Hepatocyte (in vitro differentiated cells): ENCODE measurements around the gene EIF3A. TPM values are rescaled to one million over a fixed set of nuclear protein-coding genes. Genes with fewer than 3 reads are reported as not detected.

Experiments
- DNase-seq: peaks from one replicate; pipeline ENCODE4 v3.0.0-alpha.2; 2016; ENCODE audit warnings: low spot score
- H2AFZ ChIP-seq: fragments of 200-600 bp; sonication (generic); 2 replicates; pipeline ENCODE4 v1.6.0; 2016; ENCODE audit warnings: antibody characterized with exemption, mild to moderate bottlenecking
- H3K27ac ChIP-seq: fragments of 200-600 bp; sonication (generic); 2 replicates; pipeline ENCODE4 v1.5.1; 2016; ENCODE audit warnings: mild to moderate bottlenecking
- H3K27me3 ChIP-seq: fragments of 200-600 bp; sonication (generic); 2 replicates; pipeline ENCODE4 v1.6.1; 2016
- H3K36me3 ChIP-seq: fragments of 200-600 bp; sonication (generic); replicated peaks from 2 replicates; pipeline ENCODE4 v1.5.1; 2016; ENCODE audit warnings: low read depth; ENCODE audit not compliant: insufficient read depth
- H3K4me1 ChIP-seq: fragments of 200-600 bp; sonication (generic); 2 replicates; pipeline ENCODE4 v1.5.1; 2016; ENCODE audit warnings: mild to moderate bottlenecking, moderate library complexity; ENCODE audit not compliant: insufficient read depth
- H3K4me2 ChIP-seq: fragments of 200-600 bp; sonication (generic); 2 replicates; pipeline ENCODE4 v1.6.0; 2016
- H3K4me3 ChIP-seq: fragments of 200-600 bp; sonication (generic); 2 replicates; pipeline ENCODE4 v1.5.1; 2016; ENCODE audit warnings: mild to moderate bottlenecking
- H3K79me2 ChIP-seq: fragments of 200-600 bp; sonication (generic); 2 replicates; pipeline ENCODE4 v1.6.0; 2017; ENCODE audit warnings: mild to moderate bottlenecking
- H3K9me2 ChIP-seq: fragments of 200-600 bp; sonication (generic); replicated peaks from 2 replicates; pipeline ENCODE4 v1.6.0; 2017; ENCODE audit warnings: mild to moderate bottlenecking; ENCODE audit not compliant: insufficient read depth
- H3K9me3 ChIP-seq: fragments of 200-600 bp; sonication (generic); 2 replicates; pipeline ENCODE4 v1.5.1; 2016; ENCODE audit warnings: low read depth, mild to moderate bottlenecking
- H4K20me1 ChIP-seq: fragments of 200-600 bp; sonication (generic); 2 replicates; pipeline ENCODE4 v1.6.0; 2016; ENCODE audit warnings: mild to moderate bottlenecking; ENCODE audit not compliant: insufficient read depth, poor library complexity, severe bottlenecking
- EZH2 ChIP-seq: fragments of 200-600 bp; sonication (generic); IDR thresholded peaks from 2 replicates; pipeline ENCODE4 v1.6.1; 2016; ENCODE audit warnings: antibody characterized with exemption, mild to moderate bottlenecking, borderline replicate concordance
- EZH2phosphoT487 ChIP-seq: fragments of 200-600 bp; sonication (generic); IDR thresholded peaks from one replicate; pipeline ENCODE4 v1.6.1; 2018; ENCODE audit warnings: antibody characterized with exemption, mild to moderate bottlenecking, low read depth, moderate library complexity; ENCODE audit not compliant: unreplicated experiment, severe bottlenecking
- WGBS: methylation state at CpG from one replicate; pipeline ENCODE4 v1.1.6; 2016; ENCODE audit warnings: low lambda C conversion rate; ENCODE audit errors: missing lambda C conversion rate; 5-methylcytosine and 5-hydroxymethylcytosine counted together
- polyA plus RNA-seq: library from polyadenylated mRNA; unstranded; fragments of >200 nt; fragmentation: Nextera tagmentation; extraction: Ambion mirVana; gene quantifications from 2 replicates; pipeline ENCODE4 v1.2.1, GENCODE V29; 2016
- total RNA-seq: library from RNA; depleted of rRNA; stranded (reverse); fragments of >200 nt; gene quantifications from 2 replicates; pipeline ENCODE4 v1.2.3, GENCODE V29; 2014
- TF ChIP-seq, protein P1 (sequence below): fragments of 200-600 bp; sonication (generic); IDR thresholded peaks from 2 replicates; pipeline ENCODE4 v1.5.1; 2016; ENCODE audit warnings: antibody characterized with exemption, mild to moderate bottlenecking; ENCODE audit not compliant: poor library complexity

Gene EIF3A
- total and polyA plus RNA-seq, 2 experiments from 2014 or later, result 56.6 to 93.7 TPM

DNA sequence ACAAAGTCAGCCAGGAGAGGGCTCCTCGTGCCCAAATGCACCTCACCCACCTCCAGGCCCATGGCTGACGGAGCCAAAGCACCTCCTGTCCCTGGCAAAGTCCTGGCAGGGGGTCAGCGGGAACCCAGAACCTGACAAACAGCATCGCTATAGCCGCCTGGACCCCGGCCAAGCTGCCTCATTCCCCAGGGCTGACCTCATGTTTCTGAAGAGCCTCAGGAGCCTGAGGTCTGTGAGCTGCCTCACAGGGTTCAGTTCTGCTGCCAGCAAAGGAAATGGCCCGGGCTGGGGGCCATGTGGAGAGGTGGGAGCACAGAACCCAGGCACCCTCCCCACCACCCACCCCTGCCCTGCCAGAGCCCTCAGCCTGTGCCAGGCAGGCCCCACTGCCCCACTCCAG is 55.3 kb downstream of the EIF3A start:
- DNase-seq, result peak; percentile 69
- no peaks in the 10 kb centered on the region for H3K36me3 ChIP-seq
- no peak overlapping the region for H3K27ac ChIP-seq
- H3K27me3 ChIP-seq, result no peaks in the 10 kb centered on the region
- TF ChIP-seq EZH2 (no peak), EZH2phosphoT487 (no peak)
- TF ChIP-seq, protein P1, sequence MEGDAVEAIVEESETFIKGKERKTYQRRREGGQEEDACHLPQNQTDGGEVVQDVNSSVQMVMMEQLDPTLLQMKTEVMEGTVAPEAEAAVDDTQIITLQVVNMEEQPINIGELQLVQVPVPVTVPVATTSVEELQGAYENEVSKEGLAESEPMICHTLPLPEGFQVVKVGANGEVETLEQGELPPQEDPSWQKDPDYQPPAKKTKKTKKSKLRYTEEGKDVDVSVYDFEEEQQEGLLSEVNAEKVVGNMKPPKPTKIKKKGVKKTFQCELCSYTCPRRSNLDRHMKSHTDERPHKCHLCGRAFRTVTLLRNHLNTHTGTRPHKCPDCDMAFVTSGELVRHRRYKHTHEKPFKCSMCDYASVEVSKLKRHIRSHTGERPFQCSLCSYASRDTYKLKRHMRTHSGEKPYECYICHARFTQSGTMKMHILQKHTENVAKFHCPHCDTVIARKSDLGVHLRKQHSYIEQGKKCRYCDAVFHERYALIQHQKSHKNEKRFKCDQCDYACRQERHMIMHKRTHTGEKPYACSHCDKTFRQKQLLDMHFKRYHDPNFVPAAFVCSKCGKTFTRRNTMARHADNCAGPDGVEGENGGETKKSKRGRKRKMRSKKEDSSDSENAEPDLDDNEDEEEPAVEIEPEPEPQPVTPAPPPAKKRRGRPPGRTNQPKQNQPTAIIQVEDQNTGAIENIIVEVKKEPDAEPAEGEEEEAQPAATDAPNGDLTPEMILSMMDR, result no peak
- no peaks in the 10 kb centered on the region for H3K9me2 ChIP-seq
- H3K79me2 ChIP-seq, result no peaks in the 10 kb centered on the region
- 46% methylated on average over 7 of the region's 7 CpGs for WGBS
- no peaks in the 10 kb centered on the region for H4K20me1 ChIP-seq
- no peaks in the 10 kb centered on the region for H3K9me3 ChIP-seq
- H3K4me3 ChIP-seq, result no peak overlapping the region
- no peak overlapping the region for H2AFZ ChIP-seq
- no peak overlapping the region for H3K4me2 ChIP-seq
- no peaks in the 10 kb centered on the region for H3K4me1 ChIP-seq

DNA sequence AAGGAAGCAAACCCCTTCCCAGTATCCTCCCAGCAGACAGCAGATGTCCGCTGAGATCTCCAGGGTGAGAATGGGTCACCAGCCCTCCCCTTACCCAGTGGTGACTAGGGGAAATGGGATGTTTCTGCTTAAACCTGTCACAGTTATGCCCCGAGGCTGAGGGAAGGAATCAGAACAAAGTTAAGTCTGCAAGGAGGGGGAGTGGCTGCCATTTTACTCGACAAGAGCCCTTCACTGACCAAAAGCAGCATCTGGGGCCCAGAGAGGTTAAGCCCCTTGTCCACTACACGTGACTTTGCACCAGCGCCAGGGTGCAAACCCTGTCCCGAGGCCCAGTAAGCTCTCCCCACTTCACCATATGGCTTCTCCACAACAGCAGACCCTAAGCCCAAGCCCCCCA is 55.7 kb downstream of the EIF3A start:
- Histone ChIP-seq H3K4me1 (no peaks in the 10 kb centered on the region), H2AFZ (no peak overlapping the region), H3K36me3 (no peaks in the 10 kb centered on the region), H3K27me3 (no peaks in the 10 kb centered on the region), H3K79me2 (no peaks in the 10 kb centered on the region), H3K9me3 (no peaks in the 10 kb centered on the region), H4K20me1 (no peaks in the 10 kb centered on the region), H3K9me2 (no peaks in the 10 kb centered on the region), H3K4me3 (no peak overlapping the region), H3K4me2 (no peak overlapping the region), H3K27ac (no peak overlapping the region)
- TF ChIP-seq EZH2, result no peak
- WGBS, result 43% methylated on average over 6 of the region's 6 CpGs
- DNase-seq, result no peak

DNA sequence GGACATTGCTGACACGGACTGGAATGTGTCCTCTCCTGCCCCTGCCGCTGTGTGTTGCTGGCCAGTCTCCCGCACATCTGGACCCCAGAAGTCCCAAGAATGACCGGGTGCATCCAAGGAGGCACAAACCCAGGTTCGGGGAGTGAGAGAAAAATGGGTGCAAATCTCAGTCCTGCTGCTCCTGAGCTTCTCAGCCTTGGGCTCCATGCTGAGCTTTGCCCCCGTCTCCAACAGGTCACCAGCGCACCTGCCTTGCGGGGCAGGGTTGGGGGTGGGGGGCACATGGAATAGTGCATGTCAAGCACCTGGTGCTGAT is 57.1 kb downstream of the EIF3A start:
- Histone ChIP-seq H3K79me2 (no peaks in the 10 kb centered on the region), H3K4me3 (no peak overlapping the region), H4K20me1 (no peaks in the 10 kb centered on the region), H3K36me3 (no peaks in the 10 kb centered on the region), H3K4me2 (no peak overlapping the region), H3K27me3 (no peaks in the 10 kb centered on the region), H3K9me3 (no peaks in the 10 kb centered on the region), H2AFZ (no peak overlapping the region), H3K9me2 (no peaks in the 10 kb centered on the region), H3K27ac (no peak overlapping the region), H3K4me1 (no peaks in the 10 kb centered on the region)
- WGBS, result 70% methylated on average over 7 of the region's 8 CpGs
- TF ChIP-seq EZH2 (no peak), EZH2phosphoT487 (no peak)
- TF ChIP-seq, protein P1, result no peak
- DNase-seq, result no peak

DNA sequence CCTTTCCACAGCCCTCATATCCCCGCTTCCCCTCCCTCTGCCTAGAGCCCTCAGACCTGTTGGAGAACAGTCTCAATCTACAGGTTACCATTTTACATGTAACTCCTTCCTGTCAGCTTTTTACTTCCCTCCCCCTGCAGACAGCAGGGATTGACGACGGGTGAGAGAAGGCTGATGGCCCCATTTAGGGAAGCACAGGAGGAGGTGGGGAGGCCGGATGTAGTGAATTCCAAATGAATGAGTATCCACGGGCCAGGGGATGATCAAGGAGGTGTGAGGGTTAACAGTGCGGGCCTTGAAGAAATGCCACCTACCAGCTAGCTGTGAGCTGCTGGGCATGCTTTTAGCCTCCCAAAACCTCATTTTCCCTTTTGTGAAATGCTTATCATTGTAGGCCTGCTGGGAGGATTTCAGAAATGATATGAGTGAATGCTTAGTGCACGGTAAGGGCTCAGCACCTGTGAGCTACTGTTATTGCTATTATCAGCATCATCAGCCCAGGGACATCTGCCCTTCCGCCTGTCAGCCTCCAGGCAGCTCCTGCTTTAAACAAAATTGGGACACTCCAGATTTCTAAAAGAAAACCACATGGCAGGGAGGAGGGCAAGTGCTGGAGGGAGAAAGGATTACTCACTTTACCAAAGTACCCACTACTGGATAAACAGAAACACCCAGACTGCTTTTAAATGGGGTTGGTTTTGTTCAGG is 57.6 kb downstream of the EIF3A start:
- H3K27ac ChIP-seq, result no peak overlapping the region
- no peak overlapping the region for H3K4me3 ChIP-seq
- no peaks in the 10 kb centered on the region for H3K27me3 ChIP-seq
- H3K9me2 ChIP-seq, result no peaks in the 10 kb centered on the region
- H3K4me1 ChIP-seq, result no peaks in the 10 kb centered on the region
- 48% methylated on average over 8 of the region's 8 CpGs for WGBS
- H3K9me3 ChIP-seq, result no peaks in the 10 kb centered on the region
- no peaks in the 10 kb centered on the region for H3K79me2 ChIP-seq
- DNase-seq, result no peak
- no peak overlapping the region for H3K4me2 ChIP-seq
- no peak for TF ChIP-seq EZH2
- no peak overlapping the region for H2AFZ ChIP-seq
- H4K20me1 ChIP-seq, result no peaks in the 10 kb centered on the region
- H3K36me3 ChIP-seq, result no peaks in the 10 kb centered on the region
